Measurements from ENCODE around the gene SMARCA2.

Gene SMARCA2

GRCh38 chr9:2132484-2133082 lies 117.4 kb downstream of the SMARCA2 start:
- no peak for TF ChIP-seq POLR2AphosphoS5 (IDR thresholded peaks at IDR 0.05; ENCODE audit: low read depth, low read length)
- no peak for TF ChIP-seq TAF1 (IDR thresholded peaks at IDR 0.05; ENCODE audit: borderline replicate concordance, insufficient read depth, low read length)
- no peak for TF ChIP-seq FOXP2 (optimal IDR thresholded peaks at IDR 0.05; ENCODE audit: borderline replicate concordance, extremely low read depth, extremely low read length, insufficient read depth)
- no peak for TF ChIP-seq SIN3A (IDR thresholded peaks at IDR 0.05; ENCODE audit: borderline replicate concordance, insufficient read depth, low read length)
- no peak for TF ChIP-seq REST (IDR thresholded peaks at IDR 0.05; ENCODE audit: insufficient read depth in 1 of 2, low read depth in 2 of 2, low read length in 2 of 2)

DNA sequence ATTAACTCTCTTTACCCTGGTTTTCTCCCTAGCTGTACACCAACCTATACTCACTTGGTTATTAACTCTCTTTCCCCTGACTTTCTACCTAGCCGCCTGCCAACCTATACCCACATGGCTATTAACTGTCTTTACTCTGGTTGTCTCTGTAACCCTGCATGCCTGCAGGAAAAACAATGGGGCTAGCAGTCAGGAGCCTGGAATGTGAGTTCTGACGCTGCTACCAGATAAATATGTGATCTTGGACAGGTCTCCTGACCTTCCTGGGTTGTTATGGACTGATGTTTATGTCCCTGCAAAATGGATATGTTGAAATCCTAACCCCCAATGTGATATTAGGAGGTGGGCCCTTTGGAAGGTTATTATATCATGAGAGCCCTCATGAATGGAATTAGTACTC lies 119.2 kb downstream of the SMARCA2 start:
- no peak for TF ChIP-seq POLR2AphosphoS5 (IDR thresholded peaks at IDR 0.05; ENCODE audit: low read depth, low read length)
- no peak for TF ChIP-seq SIN3A (IDR thresholded peaks at IDR 0.05; ENCODE audit: borderline replicate concordance, insufficient read depth, low read length)
- no peak for TF ChIP-seq FOXP2 (optimal IDR thresholded peaks at IDR 0.05; ENCODE audit: borderline replicate concordance, extremely low read depth, extremely low read length, insufficient read depth)
- TF ChIP-seq REST (IDR thresholded peaks at IDR 0.05; ENCODE audit: insufficient read depth in 1 of 2, low read depth in 2 of 2, low read length in 2 of 2), result no peak
- TF ChIP-seq TAF1 (IDR thresholded peaks at IDR 0.05; ENCODE audit: borderline replicate concordance, insufficient read depth, low read length), result no peak

DNA sequence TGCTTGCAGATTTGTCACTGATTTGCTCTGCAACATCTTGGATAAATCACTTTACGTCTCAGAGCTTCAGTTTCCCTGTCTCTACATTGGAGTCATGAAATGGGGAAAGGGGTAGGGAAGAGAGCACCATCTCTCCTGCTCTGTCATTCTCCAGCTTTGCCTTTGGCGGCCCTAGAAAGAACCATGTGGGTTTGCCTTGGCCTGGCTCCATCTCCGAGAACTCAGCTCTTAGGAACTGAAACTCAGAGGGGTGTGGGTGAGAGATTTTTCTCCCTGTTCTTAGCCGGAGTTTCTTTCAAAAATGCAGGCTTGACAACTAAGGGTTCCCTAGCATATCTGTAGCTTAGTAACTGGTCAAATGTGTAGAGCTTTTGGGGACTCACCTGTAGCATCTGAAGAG lies 123.5 kb downstream of the SMARCA2 start:
- TF ChIP-seq SIN3A (IDR thresholded peaks at IDR 0.05; ENCODE audit: borderline replicate concordance, insufficient read depth, low read length) (no peak), REST (IDR thresholded peaks at IDR 0.05; ENCODE audit: insufficient read depth in 1 of 2, low read depth in 2 of 2, low read length in 2 of 2) (no peak), TAF1 (IDR thresholded peaks at IDR 0.05; ENCODE audit: borderline replicate concordance, insufficient read depth, low read length) (no peak), FOXP2 (optimal IDR thresholded peaks at IDR 0.05; ENCODE audit: borderline replicate concordance, extremely low read depth, extremely low read length, insufficient read depth) (no peak), POLR2AphosphoS5 (IDR thresholded peaks at IDR 0.05; ENCODE audit: low read depth, low read length) (no peak)

GRCh38 chr9:2140600-2141223 lies 125.6 kb downstream of the SMARCA2 start:
- TF ChIP-seq REST (IDR thresholded peaks at IDR 0.05; ENCODE audit: insufficient read depth in 1 of 2, low read depth in 2 of 2, low read length in 2 of 2) (no peak), FOXP2 (optimal IDR thresholded peaks at IDR 0.05; ENCODE audit: borderline replicate concordance, extremely low read depth, extremely low read length, insufficient read depth) (no peak), SIN3A (IDR thresholded peaks at IDR 0.05; ENCODE audit: borderline replicate concordance, insufficient read depth, low read length) (no peak), POLR2AphosphoS5 (IDR thresholded peaks at IDR 0.05; ENCODE audit: low read depth, low read length) (no peak), TAF1 (IDR thresholded peaks at IDR 0.05; ENCODE audit: borderline replicate concordance, insufficient read depth, low read length) (no peak)
